Measurements from ENCODE around the gene DOCK6. TPM values are rescaled to one million over a fixed set of nuclear protein-coding genes. Genes with fewer than 3 reads are reported as not detected.

Gene DOCK6
- total RNA-seq, 1 experiment from 2014 or later = 19.4 TPM

DNA sequence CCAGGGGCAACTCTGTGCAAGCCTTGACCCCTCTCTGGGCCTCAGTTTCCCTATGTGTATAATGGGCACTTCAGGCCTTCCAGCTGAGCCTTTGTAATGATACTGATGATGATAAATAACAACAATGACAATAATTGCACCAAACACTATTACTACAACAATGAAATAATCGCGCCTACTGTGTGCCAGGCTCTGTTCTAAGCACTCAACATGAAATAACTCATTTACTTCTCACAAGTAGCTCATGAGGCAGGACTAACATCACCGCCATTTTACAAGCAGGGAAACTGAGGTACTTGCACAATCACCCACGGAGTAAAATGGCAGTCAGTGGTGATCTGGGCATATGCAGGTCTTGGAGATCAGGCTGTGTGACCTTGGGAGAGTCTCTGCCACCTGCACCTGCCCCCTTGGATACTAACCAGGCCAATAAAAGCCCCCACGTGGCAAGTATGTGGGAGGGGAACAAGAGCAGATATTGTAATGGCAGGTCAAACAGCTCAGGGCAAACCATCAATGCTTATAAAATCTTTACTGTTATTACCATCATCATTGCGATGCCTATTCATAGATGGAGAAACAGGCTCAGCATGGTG, 23.4 kb downstream of the DOCK6 start:
- in situ Hi-C loops (cut with HindIII; ENCODE audit: low pct_unique_long_range_greater_than_20kb, low sequenced_read_pairs) = no loop called here
- no peak for ATAC-seq
- intact Hi-C loops (cut with micrococcal nuclease; ENCODE audit: unreplicated experiment) = no loop called here
- TF ChIP-seq, protein P1, sequence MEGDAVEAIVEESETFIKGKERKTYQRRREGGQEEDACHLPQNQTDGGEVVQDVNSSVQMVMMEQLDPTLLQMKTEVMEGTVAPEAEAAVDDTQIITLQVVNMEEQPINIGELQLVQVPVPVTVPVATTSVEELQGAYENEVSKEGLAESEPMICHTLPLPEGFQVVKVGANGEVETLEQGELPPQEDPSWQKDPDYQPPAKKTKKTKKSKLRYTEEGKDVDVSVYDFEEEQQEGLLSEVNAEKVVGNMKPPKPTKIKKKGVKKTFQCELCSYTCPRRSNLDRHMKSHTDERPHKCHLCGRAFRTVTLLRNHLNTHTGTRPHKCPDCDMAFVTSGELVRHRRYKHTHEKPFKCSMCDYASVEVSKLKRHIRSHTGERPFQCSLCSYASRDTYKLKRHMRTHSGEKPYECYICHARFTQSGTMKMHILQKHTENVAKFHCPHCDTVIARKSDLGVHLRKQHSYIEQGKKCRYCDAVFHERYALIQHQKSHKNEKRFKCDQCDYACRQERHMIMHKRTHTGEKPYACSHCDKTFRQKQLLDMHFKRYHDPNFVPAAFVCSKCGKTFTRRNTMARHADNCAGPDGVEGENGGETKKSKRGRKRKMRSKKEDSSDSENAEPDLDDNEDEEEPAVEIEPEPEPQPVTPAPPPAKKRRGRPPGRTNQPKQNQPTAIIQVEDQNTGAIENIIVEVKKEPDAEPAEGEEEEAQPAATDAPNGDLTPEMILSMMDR (IDR thresholded peaks at IDR 0.05) = no peak
- no peak for TF ChIP-seq SIN3A (IDR thresholded peaks at IDR 0.05; ENCODE audit: borderline replicate concordance, insufficient read depth, low read depth, low read length)
- no peak overlapping the region for H3K27ac ChIP-seq (ENCODE audit: low read length)
- H3K4me3 ChIP-seq (ENCODE audit: low read depth in 2 of 2, low read length in 2 of 2) = no peak overlapping the region
- ChIA-PET POLR2A (no interaction called here), CTCF (no interaction called here)
- H3K9me3 ChIP-seq (ENCODE audit: control insufficient read depth, insufficient read depth, low read depth, low read length) = no peaks in the 10 kb centered on the region
- BruUV-seq (replicated peaks) = no TSS peak
- H3K36me3 ChIP-seq (ENCODE audit: control insufficient read depth, insufficient read depth, low read length) = no peaks in the 10 kb centered on the region
- no peak for DNase-seq (ENCODE audit: low read depth, low spot score)
- no peaks in the 10 kb centered on the region for H3K27me3 ChIP-seq (ENCODE audit: control insufficient read depth, insufficient read depth, low read length)
- no peaks in the 10 kb centered on the region; the same call in 1 of the 2 replicates for H3K4me1 ChIP-seq (ENCODE audit: control insufficient read depth, insufficient read depth, low read length)

DNA sequence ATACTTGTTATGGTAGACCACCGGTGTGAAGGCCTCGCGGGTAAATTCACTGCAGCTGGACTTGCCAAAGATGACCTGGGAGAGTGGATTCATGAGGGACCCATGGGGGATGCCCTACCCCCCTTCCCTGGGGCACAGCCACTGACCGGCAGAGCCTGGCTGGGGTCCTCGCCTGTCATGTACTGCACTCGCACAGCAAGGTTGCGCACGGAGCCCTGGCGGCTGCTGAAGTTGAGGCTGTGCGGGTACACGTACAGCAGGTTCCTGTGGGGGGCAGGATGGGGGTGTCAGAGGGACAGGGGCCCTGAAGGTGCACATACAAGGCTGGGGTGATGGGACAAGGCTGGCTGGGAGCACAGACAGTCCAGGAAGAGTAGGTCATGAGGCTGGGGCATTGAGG, 24.3 kb downstream of the DOCK6 start:
- BruUV-seq (replicated peaks) = no TSS peak
- in situ Hi-C loops (cut with HindIII; ENCODE audit: low pct_unique_long_range_greater_than_20kb, low sequenced_read_pairs) (no loop called here), intact Hi-C loops (cut with micrococcal nuclease; ENCODE audit: unreplicated experiment) (no loop called here)
- ChIA-PET CTCF (no interaction called here), POLR2A (no interaction called here)
- Histone ChIP-seq H3K9me3 (ENCODE audit: control insufficient read depth, insufficient read depth, low read depth, low read length) (no peaks in the 10 kb centered on the region), H3K4me3 (ENCODE audit: low read depth in 2 of 2, low read length in 2 of 2) (no peak overlapping the region), H3K27ac (ENCODE audit: low read length) (no peak overlapping the region), H3K27me3 (ENCODE audit: control insufficient read depth, insufficient read depth, low read length) (no peaks in the 10 kb centered on the region), H3K36me3 (ENCODE audit: control insufficient read depth, insufficient read depth, low read length) (no peaks in the 10 kb centered on the region), H3K4me1 (ENCODE audit: control insufficient read depth, insufficient read depth, low read length) (no peaks in the 10 kb centered on the region)
- TF ChIP-seq, protein P2, sequence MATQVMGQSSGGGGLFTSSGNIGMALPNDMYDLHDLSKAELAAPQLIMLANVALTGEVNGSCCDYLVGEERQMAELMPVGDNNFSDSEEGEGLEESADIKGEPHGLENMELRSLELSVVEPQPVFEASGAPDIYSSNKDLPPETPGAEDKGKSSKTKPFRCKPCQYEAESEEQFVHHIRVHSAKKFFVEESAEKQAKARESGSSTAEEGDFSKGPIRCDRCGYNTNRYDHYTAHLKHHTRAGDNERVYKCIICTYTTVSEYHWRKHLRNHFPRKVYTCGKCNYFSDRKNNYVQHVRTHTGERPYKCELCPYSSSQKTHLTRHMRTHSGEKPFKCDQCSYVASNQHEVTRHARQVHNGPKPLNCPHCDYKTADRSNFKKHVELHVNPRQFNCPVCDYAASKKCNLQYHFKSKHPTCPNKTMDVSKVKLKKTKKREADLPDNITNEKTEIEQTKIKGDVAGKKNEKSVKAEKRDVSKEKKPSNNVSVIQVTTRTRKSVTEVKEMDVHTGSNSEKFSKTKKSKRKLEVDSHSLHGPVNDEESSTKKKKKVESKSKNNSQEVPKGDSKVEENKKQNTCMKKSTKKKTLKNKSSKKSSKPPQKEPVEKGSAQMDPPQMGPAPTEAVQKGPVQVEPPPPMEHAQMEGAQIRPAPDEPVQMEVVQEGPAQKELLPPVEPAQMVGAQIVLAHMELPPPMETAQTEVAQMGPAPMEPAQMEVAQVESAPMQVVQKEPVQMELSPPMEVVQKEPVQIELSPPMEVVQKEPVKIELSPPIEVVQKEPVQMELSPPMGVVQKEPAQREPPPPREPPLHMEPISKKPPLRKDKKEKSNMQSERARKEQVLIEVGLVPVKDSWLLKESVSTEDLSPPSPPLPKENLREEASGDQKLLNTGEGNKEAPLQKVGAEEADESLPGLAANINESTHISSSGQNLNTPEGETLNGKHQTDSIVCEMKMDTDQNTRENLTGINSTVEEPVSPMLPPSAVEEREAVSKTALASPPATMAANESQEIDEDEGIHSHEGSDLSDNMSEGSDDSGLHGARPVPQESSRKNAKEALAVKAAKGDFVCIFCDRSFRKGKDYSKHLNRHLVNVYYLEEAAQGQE (IDR thresholded peaks at IDR 0.05; ENCODE audit: insufficient read depth in 1 of 2, low read depth in 2 of 2, low read length in 1 of 2) = no peak
- no peak for TF ChIP-seq SIN3A (IDR thresholded peaks at IDR 0.05; ENCODE audit: borderline replicate concordance, insufficient read depth, low read depth, low read length)
- TF ChIP-seq, protein P1 (IDR thresholded peaks at IDR 0.05) = no peak
- no peak for TF ChIP-seq POLR2AphosphoS5 (IDR thresholded peaks at IDR 0.05; ENCODE audit: low read depth, low read length)
- no peak for TF ChIP-seq TCF7L2 (IDR thresholded peaks at IDR 0.05; ENCODE audit: low read depth, low read length)
- DNase-seq (ENCODE audit: low read depth, low spot score) (no peak), ATAC-seq (no peak)
